ENCODE measurements around the gene CETN2.
"Not testable (repeated sequence)": the region's sequence is repeated elsewhere in the genome, so short reads cannot be mapped to it uniquely, and the experiment has no call there.

The CETN2 gene

DNA sequence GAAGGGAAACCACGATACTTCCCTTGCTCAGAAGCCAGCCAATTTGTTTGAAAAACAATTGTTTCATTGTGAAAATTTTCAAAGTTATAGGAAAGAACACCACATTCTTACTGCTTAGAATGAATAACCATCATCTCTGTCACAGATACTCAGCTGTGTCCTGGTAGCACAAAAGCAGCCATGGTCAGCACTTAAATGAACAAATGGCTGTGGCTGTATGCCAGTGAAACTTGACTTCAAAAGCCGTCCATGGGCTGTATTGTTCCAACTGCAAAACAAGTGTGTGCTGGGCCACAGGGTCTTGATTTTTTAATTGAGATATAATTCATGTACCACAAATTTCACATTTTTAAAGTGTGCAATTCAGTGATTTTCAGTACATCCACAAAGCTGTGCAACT, 19.9 kb upstream of the CETN2 start:
- in situ Hi-C loops (cut with MboI; ENCODE audit: low sequenced_read_pairs), result no loop called here
- Histone ChIP-seq H3K4me1 (no peaks in the 10 kb centered on the region), H3K36me3 (replicated peaks) (peaks cover 37% of the 10 kb centered on the region), H3K27me3 (ENCODE audit: low read depth) (no peaks in the 10 kb centered on the region), H3K9me3 (no peaks in the 10 kb centered on the region), H3K4me3 (no peak overlapping the region)
- no peak for DNase-seq (ENCODE audit: low spot score in 2 of 2)

DNA sequence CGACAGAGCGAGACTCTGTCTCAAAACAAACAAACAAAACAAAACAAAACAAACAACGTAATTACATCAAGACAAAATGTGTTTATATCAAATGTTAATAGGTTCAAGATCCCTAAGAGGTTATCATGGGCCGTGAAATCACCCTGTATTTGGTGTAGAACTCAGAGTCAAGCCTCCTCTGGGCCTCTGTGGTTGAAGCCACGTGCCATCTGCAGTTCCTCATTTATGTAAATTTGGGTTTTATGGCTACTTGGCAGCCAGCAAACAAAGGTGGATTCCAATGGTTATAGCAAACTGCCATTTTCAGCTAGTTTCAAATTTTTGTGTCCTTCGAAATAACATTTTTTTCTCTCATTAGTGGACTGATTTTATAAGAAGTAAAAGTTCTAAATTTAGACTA, 16.7 kb upstream of the CETN2 start:
- Histone ChIP-seq H3K36me3 (replicated peaks) (peaks cover 37% of the 10 kb centered on the region), H3K4me1 (no peaks in the 10 kb centered on the region; the same call in 1 of the 2 replicates), H3K4me3 (no peak overlapping the region), H3K9me3 (no peaks in the 10 kb centered on the region), H3K27me3 (ENCODE audit: low read depth) (no peaks in the 10 kb centered on the region)
- no peak for DNase-seq (ENCODE audit: low spot score in 2 of 2)
- in situ Hi-C loops (cut with MboI; ENCODE audit: low sequenced_read_pairs), result no loop called here

DNA sequence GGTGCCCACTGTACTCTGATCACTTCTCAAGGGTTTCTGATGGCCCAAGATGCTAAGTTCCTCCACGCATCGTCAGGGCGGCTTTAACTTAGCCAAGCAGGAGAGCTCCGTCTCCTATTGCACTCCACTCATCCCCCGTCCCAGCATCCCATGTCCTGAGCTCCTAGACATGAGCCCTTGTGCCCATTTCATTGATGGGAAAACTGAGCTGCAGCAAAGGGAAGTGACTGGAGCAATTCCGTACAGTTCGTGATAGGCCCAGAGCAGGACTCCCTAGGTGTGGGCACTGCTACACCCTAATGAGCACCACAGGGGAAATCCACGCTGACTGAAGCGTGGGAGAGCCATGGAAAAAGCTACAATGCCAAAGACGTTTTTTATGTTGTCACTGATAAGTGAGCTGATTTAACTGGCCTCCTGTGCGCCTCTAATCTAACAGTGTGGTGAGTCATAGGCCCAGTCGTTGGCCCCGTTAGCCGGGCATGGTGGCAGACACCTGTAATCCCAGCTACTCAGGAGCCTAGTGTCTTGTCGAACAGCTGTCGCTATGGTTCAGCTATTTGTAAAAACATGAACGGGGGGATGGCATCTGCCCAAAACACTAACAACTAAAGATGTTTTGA, 15.2 kb upstream of the CETN2 start:
- in situ Hi-C loops (cut with MboI; ENCODE audit: low sequenced_read_pairs), result no loop called here
- Histone ChIP-seq H3K4me1 (no peaks in the 10 kb centered on the region; the same call in 1 of the 2 replicates), H3K36me3 (replicated peaks) (peaks cover 33% of the 10 kb centered on the region), H3K9me3 (no peaks in the 10 kb centered on the region), H3K4me3 (no peak overlapping the region), H3K27me3 (ENCODE audit: low read depth) (no peaks in the 10 kb centered on the region)
- no peak for DNase-seq (ENCODE audit: low spot score in 2 of 2)

DNA sequence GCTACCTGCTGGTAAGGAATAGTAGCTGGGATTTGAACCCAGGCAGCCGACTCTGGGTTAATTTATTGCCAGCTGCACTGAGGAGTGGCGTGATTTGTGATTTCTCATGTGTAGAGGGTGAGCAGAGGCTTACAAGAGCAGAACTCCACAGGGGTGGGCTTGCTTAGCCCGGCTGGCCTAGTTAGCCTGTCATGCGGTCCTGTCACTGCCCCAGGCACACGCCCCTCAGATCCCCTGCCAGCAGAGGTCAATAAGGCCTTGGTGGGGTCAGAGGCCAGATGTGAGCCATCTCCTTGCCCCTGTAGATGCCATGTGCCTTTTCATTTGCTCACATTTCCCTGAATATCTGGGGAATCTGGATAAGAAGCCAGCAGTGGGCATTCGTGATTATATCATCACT, 13.7 kb upstream of the CETN2 start:
- no peaks in the 10 kb centered on the region for H3K27me3 ChIP-seq (ENCODE audit: low read depth)
- in situ Hi-C loops (cut with MboI; ENCODE audit: low sequenced_read_pairs), result no loop called here
- no peak for DNase-seq (ENCODE audit: low spot score in 2 of 2)
- H3K4me1 ChIP-seq, result no peaks in the 10 kb centered on the region; the same call in 1 of the 2 replicates
- peaks cover 22% of the 10 kb centered on the region for H3K36me3 ChIP-seq (replicated peaks)
- no peaks in the 10 kb centered on the region for H3K9me3 ChIP-seq
- H3K4me3 ChIP-seq, result no peak overlapping the region

DNA sequence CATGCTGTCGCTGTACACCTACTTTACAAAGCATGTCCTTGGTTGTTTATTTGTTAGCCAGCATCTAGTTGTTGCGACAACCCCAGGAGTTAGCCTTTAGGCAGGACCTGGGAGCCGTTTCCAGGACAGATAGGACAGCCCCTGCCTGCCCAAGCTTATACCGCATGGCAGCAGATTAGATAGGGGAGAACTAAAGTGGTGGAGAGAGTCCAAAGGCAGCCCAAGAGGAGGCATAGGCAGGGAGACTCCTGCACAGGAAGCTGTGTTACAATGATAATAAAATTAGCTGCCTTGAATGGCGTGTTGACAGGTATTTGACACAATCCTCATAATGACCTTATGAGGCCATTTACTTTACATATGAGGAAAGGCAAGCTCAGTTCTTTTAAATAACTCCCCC, 13.3 kb upstream of the CETN2 start:
- no peaks in the 10 kb centered on the region; the same call in 1 of the 2 replicates for H3K4me1 ChIP-seq
- no peaks in the 10 kb centered on the region for H3K9me3 ChIP-seq
- H3K4me3 ChIP-seq, result no peak overlapping the region
- peak in 1 of 2 experiments; percentile 18 for DNase-seq (ENCODE audit: low spot score in 2 of 2)
- in situ Hi-C loops (cut with MboI; ENCODE audit: low sequenced_read_pairs), result no loop called here
- H3K27me3 ChIP-seq (ENCODE audit: low read depth), result no peaks in the 10 kb centered on the region
- H3K36me3 ChIP-seq (replicated peaks), result peaks cover 23% of the 10 kb centered on the region

DNA sequence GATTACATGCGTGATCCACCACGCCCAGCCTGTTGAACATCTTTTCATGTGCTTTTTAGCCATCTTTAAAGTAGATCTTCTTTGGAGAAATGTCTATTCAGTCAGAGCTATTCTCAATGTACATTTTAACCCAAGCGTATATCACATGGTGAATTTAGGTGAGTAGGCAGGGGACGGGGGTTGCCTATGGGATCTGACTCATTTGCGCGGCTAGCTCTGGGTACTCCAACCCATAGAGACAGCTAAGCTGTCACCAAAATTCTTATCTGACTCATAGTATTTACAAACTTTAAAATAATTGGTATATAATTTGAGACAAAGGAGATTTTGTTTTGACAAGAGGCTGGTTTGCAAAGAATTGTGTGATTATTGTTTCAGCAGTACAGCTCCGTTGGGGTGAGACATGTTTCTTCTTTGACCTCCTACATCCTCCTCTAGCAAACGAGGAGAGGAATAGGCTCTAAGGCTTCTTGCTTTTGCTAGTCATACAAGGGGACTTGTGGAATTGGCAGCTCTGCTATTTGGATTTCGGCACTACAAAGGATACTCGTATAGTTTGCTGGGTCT, 12.3 kb upstream of the CETN2 start:
- no peak for DNase-seq (ENCODE audit: low spot score in 2 of 2)
- Histone ChIP-seq H3K36me3 (replicated peaks) (peaks cover 20% of the 10 kb centered on the region), H3K4me3 (no peak overlapping the region), H3K9me3 (no peaks in the 10 kb centered on the region), H3K4me1 (no peaks in the 10 kb centered on the region; the same call in 1 of the 2 replicates), H3K27me3 (ENCODE audit: low read depth) (no peaks in the 10 kb centered on the region)
- in situ Hi-C loops (cut with MboI; ENCODE audit: low sequenced_read_pairs), result no loop called here

DNA sequence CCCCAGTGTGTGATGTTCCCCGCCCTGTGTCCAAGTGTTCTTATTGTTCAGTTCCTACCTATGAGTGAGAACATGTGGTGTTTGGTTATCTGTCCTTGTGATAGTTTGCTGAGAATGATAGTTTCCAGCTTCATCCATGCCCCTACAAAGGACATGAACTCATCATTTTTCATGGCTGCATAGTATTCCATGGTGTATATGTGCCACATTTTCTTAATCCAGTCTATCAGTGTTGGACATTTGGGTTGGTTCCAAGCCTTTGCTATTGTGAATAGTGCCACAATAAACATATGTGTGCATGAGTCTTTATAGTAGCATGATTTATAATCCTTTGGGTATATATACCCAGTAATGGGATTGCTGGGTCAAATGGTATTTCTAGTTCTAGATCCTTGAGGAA, 4.9 kb upstream of the CETN2 start:
- H3K27me3 ChIP-seq (ENCODE audit: low read depth); H3K9me3 ChIP-seq; DNase-seq (ENCODE audit: low spot score in 2 of 2); H3K4me1 ChIP-seq; in situ Hi-C loops (cut with MboI; ENCODE audit: low sequenced_read_pairs); H3K4me3 ChIP-seq: not testable (repeated sequence)
- H3K36me3 ChIP-seq (replicated peaks), result peaks cover 29% of the 10 kb centered on the region

DNA sequence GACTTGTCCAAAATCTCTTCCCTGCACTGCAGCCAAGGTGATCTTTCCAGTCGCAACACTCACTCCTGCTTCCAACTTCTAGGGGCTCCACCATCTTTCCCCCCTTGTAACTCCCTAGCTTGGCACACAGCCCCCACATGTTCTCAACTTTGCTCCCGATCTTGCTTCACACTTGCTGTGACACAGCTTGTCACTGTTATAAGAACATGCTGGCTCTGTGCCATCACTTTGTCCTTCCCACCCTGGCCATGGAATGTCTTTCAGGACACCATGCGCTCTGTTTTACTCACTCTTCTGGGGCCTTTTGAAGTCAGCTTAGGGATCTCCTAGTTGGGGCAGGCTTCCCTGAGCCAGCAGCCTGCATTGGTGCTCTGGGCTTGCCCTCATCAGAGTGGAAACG, 2.8 kb upstream of the CETN2 start:
- Histone ChIP-seq H3K4me3 (no peak overlapping the region), H3K27me3 (ENCODE audit: low read depth) (no peaks in the 10 kb centered on the region), H3K36me3 (replicated peaks) (peaks cover 29% of the 10 kb centered on the region), H3K4me1 (peaks cover 4% of the 10 kb centered on the region; the same call in 1 of the 2 replicates), H3K9me3 (no peaks in the 10 kb centered on the region)
- in situ Hi-C loops (cut with MboI; ENCODE audit: low sequenced_read_pairs), result no loop called here
- DNase-seq (ENCODE audit: low spot score in 2 of 2), result no peak

DNA sequence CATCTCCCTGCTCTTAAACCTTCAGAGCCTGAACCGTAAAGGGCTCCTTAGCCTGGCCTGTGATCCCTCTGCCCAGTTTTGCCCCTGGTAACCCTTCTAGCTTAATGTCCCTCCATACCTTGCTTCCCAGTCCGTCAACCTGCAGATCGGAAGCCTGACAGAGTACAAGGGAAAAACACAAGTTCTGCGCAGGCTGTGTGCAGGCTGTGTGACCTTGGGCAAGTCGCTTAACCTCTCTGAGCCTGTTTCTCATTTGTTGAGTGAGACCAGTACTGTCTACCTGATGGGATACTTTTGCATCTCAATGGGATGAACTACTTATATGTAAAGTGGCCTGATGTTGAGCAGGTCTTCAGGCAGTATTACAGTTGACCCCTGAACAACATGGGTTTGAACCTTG, 2.0 kb upstream of the CETN2 start:
- peaks cover 4% of the 10 kb centered on the region; the same call in 1 of the 2 replicates for H3K4me1 ChIP-seq
- peaks cover 35% of the 10 kb centered on the region for H3K36me3 ChIP-seq (replicated peaks)
- H3K9me3 ChIP-seq, result no peaks in the 10 kb centered on the region
- no peak overlapping the region for H3K4me3 ChIP-seq
- DNase-seq (ENCODE audit: low spot score in 2 of 2), result no peak
- in situ Hi-C loops (cut with MboI; ENCODE audit: low sequenced_read_pairs), result no loop called here
- H3K27me3 ChIP-seq (ENCODE audit: low read depth), result no peaks in the 10 kb centered on the region

DNA sequence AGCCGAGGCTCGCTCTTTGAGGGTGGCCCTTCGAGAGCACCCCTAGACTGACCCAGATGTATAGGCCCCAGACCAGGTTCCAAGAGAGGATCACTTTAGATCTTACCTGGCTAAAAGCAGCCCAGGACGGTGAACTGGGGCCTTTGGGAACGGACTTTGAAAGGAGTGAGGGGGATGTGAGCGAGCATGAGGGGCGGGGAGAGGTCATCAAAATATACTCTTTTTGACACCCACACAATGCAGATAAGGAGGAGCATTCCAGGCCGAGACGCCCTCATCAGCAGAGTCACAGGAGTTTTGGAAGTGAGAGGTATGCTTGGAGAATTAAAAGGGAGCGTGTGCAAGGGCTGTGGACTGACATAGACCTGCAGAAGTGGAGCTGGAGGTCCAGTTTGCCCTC, 834 bp upstream of the CETN2 start:
- Histone ChIP-seq H3K36me3 (replicated peaks) (peaks cover 37% of the 10 kb centered on the region), H3K27me3 (ENCODE audit: low read depth) (no peaks in the 10 kb centered on the region), H3K4me3 (peak overlapping the region; percentile 94), H3K4me1 (peaks cover 4% of the 10 kb centered on the region; the same call in 1 of the 2 replicates), H3K9me3 (no peaks in the 10 kb centered on the region)
- DNase-seq (ENCODE audit: low spot score in 2 of 2), result no peak
- in situ Hi-C loops (cut with MboI; ENCODE audit: low sequenced_read_pairs), result no loop called here

DNA sequence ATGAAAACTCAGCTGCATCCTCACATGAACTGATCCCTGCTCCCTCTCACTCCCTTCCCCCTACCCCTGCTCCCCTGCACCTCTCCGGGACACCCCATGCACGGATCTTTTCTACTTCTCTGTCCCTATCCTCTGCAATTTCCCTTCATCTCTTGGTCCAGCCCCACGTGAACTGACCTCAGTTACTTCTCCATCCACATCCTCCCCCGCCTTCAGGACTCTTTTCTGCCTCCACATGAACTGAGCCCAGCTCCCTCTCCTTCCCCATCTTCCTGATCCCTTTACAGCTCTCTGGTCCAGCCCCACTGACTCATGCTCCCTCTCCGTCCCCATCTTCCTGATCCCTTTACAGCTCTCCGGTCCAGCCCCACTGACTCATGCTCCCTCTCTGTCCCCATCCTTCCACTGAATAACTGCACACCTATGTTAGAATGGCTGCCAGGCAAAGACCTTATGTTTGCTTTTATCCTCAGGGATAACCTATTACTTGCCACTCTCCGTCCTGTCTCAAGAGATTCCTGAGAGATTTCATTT, 5.6 kb downstream of the CETN2 start:
- Histone ChIP-seq H3K27me3 (ENCODE audit: low read depth) (peaks cover 19% of the 10 kb centered on the region), H3K36me3 (replicated peaks) (peaks cover 11% of the 10 kb centered on the region), H3K4me3 (no peak overlapping the region), H3K4me1 (peaks cover 3% of the 10 kb centered on the region; the same call in 1 of the 2 replicates), H3K9me3 (no peaks in the 10 kb centered on the region)
- DNase-seq (ENCODE audit: low spot score in 2 of 2), result no peak
- in situ Hi-C loops (cut with MboI; ENCODE audit: low sequenced_read_pairs), result loop anchor here (25.0 kb wide), 1 partner anchor 1063 kb away; no protein-coding TSS in a partner anchor

DNA sequence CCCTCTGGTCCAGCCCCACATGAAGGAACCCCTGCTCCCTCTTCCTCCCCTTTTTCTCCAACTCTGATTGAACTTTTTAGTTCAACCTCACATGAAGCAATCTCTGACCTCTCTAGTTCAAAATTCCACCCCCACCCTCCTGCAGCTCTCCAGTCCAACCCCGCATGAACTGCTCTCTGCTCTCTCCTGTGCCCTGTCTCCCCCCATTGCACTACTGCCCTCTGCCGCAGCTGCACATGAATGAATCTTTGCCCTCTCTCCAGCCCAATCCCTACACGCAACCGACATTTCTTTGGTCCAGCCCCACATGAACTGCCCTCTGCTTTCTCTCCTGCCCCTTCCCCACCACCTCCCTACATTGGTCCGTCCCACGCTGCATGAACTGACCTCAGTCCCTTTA, 6.9 kb downstream of the CETN2 start:
- in situ Hi-C loops (cut with MboI; ENCODE audit: low sequenced_read_pairs), result loop anchor here (25.0 kb wide), 1 partner anchor 1061 kb away; no protein-coding TSS in a partner anchor
- H3K4me3 ChIP-seq, result no peak overlapping the region
- H3K36me3 ChIP-seq (replicated peaks), result peaks cover 11% of the 10 kb centered on the region
- DNase-seq (ENCODE audit: low spot score in 2 of 2), result no peak
- H3K4me1 ChIP-seq, result no peaks in the 10 kb centered on the region
- H3K9me3 ChIP-seq, result no peaks in the 10 kb centered on the region
- peaks cover 19% of the 10 kb centered on the region for H3K27me3 ChIP-seq (ENCODE audit: low read depth)

DNA sequence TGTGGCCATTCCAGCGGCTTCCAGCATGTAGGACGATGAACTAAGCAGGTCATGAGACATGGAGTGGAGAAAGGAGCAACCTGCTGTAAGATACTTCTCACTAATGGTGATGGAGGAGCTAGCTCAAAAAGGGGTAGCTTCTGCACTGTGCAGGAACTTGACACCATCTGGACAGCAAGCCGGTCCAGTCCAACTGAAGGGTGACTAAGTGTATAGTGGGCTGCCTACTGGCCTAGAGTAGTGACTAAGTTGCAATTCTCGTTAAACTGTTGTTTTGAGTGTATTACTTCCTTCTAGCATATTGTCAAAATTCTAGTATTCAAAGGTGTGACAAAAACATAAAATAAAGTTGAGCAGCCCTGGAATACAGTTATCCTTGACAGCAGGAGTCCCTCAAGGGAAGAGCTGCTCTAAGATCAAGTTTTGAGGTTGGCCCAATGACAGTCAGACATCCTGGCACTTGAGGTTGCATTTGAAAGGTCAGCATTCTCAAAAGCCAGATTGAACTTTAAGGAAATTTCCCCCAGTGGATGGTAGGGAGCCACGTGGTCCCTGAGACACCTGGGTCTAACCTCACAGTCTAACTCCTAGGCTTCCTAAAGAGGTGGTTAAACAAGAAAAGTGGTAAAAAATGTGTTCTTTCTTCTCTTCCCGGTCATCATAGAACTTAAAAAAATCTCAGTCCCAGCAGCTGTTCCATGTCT, 8.0 kb downstream of the CETN2 start:
- Histone ChIP-seq H3K4me3 (no peak overlapping the region), H3K4me1 (no peaks in the 10 kb centered on the region), H3K36me3 (replicated peaks) (0 out of 2 replicates have a peak, but pooled peaks cover 2% of the 10 kb centered on the region), H3K9me3 (no peaks in the 10 kb centered on the region), H3K27me3 (ENCODE audit: low read depth) (peaks cover 19% of the 10 kb centered on the region)
- DNase-seq (ENCODE audit: low spot score in 2 of 2), result no peak
- in situ Hi-C loops (cut with MboI; ENCODE audit: low sequenced_read_pairs), result loop anchor here (25.0 kb wide), 1 partner anchor 1060 kb away; no protein-coding TSS in a partner anchor
